HG03045 (cell line): ENCODE results near the gene CLDN2.

Experiments used
- ATAC-seq: cut with Tn5 transposase; IDR thresholded peaks from one replicate; pipeline ENCODE4 v1.9.1; 2021; ENCODE audit warnings: mild to moderate bottlenecking, moderate library complexity; ENCODE audit not compliant: unreplicated experiment

The CLDN2 gene

DNA sequence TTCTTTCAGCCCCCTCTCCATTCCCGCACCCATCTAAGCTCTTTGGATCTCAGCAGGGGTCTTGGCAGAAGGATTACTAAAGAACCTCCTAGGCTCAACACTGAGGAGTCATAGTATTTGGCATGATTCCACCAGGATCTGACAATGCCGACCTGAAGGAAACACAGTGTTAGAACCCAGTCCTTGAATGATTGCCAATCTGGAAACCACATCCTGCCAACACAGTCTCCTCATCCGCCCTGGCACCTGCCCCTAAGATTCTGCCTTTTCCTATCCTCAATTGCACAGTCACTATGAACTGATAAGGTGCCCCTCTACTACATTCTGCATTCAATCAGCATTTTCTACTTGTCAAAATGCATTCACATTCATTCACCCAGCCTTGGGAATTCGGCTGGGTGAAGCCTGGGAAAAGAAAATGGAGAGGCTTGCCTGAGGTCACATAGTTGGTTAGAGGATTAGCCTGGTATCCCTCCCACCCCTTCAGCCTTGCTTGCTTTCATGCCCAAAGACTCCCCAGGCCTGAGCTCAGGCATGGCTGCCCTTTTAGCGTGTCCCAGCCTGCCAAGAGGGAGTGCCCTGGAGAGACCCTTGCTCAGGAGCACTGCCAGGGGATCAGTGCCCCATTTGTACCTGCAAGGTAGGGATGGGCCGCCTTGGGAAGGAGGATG is 2.2 kb upstream of the CLDN2 start:
- ATAC-seq: no peak

DNA sequence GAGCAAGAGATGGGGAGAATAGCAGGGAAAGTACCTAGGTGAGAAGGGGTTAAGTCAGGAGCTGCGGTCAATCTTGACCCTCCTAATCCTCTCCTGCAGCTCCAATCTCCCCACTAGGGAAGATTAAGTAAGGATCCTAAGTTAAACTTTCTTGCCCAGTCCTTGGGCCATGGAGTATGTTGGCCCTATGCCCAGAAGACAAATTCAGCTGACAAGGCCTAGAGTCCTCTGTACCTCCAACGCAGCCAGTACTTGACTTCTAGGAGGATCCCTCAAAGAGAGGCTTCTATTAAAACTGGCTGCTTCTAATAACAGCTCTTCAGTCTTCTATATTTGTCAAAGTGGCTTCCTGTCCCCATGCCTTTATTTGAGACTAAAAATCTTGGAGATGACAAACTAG is 1.4 kb downstream of the CLDN2 start:
- no peak for ATAC-seq

DNA sequence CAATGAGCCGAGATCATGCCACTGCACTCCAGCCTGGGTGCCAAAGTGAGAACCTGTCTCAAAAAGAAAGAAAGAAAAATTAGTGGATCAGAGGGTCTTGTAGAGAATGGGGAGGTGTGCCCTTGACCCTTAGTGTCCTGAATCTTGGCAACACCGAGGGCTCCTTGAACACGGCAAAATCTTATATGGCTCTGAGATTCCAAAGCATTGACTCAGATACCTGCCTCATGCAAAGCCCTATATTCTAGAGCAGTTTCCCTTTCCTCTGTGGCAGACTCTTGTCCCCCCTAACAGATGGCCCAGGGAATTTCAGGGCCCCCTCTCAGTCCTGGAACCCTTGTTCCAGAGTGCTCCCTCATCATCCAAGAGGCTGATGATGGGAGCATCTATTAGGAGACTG is 6.8 kb downstream of the CLDN2 start:
- no peak for ATAC-seq

DNA sequence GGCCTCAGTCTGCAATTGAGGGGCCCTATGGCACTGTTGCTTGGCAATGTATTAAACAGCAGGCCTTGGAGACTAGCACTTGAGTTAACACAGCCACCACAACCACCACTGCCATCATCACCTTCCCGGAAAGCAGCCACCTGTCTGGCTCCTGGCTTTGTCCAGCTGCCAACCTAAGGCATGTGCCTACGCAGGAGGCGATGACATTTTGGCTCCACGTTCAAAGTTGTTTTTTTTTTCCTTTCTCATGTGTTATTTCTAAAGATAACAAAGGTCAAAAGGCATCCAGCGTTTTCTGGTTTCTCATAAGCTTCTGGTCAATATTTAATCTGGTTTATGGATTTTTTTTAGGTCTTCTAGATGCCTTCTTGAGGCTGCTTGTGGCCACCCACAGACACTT is 7.5 kb downstream of the CLDN2 start:
- no peak for ATAC-seq

DNA sequence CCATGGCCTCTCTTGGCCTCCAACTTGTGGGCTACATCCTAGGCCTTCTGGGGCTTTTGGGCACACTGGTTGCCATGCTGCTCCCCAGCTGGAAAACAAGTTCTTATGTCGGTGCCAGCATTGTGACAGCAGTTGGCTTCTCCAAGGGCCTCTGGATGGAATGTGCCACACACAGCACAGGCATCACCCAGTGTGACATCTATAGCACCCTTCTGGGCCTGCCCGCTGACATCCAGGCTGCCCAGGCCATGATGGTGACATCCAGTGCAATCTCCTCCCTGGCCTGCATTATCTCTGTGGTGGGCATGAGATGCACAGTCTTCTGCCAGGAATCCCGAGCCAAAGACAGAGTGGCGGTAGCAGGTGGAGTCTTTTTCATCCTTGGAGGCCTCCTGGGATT is 8.0 kb downstream of the CLDN2 start:
- no peak for ATAC-seq

DNA sequence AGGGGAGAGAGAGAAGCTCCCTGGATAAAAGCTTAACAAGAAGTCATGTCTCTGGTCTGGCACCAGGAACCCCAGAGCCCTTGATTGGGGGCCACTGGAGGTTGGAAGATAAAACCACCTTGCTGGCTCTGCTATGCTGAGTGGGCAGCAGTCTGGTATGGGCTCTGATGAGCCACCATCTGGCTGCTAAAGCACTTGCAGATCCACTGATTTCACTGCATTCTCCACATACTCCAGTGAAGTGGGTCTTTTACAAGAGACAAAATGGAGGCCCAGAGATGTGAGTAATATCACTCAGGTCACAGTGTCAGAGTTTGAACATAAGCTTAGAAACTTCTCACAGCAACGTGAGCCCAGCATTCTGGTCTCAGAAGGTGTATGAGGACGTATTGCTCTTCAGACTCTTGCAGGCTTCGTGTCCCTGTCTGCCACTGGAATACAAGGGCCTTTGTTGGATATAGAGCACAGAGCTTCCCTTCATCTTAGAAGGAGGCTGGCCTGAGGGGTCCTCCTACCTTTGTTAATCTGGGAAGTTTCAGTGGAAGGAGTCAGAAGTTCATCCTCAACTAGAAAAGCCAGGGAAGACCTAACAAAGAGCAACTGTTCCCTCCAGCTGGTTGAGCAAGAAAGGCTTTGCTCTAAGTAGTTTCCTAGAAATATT is 11.8 kb downstream of the CLDN2 start:
- ATAC-seq: no peak

DNA sequence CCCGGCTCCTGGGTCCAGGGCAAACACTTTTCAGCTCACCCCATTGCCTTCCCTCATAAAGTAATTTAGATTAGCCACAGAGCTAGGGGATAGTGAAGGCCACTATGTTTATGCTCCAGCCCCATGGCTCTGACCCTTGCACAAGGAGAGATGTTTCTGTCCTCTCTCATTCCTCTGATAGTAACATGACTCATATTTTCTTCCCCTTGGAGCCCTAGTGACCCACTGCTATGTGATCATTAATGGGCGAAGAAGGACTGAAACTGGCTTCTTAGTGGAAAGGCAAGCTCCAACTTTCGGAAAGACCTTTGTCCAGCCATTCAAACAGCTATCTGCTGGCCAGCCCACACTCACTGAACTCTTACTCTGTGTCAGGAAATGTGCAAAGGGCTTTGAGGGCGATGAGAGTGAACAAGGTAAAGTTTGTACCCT is 12.3 kb downstream of the CLDN2 start:
- no peak for ATAC-seq

DNA sequence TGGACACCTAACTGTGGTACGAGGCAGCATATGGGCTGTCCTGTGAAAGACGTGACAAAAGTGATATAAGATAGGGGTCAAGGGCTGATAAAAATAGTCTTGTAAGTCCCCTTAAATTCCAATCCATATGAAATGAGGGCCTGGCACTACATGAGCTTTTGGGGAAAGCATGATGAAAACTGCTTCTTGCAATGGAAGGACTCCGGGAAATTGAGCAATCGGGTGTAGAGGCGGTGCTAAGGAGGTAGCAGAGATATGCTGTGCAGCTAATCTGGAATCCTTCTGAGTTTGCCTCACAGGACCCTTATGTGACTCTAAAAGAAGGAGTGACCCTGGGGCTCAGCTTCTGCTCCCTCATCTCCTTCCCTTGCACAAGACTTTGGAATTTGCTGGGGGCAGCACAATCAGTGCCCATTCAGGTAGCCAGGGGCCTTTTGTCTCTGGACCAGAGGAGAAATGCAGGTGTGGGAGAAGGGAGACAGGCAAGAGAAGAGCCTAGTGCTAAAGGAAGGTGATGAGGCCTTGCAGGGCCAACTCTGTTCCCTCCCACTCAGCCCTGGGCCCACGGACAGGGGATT is 12.8 kb downstream of the CLDN2 start:
- ATAC-seq: no peak

DNA sequence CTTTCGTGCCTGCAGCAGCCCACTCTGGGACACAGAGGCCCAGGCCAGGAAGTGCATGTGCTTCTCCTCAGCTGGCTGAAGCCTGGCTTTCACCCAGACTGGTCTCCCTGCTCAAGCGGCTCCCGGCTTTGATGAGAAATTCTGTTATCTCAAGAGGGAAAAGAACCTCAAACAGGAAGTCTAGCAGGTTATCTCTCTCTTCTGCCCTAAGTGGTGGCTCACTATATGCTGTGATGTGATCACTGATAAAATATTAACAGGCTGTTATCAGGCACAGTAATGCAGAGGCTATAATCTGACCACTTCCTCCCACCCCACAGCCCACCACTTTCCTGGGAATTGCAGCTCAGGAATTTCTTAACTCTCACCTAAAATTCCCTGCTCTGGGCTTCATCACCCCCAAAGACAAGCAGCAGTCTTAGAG is 13.3 kb downstream of the CLDN2 start:
- ATAC-seq: no peak

DNA sequence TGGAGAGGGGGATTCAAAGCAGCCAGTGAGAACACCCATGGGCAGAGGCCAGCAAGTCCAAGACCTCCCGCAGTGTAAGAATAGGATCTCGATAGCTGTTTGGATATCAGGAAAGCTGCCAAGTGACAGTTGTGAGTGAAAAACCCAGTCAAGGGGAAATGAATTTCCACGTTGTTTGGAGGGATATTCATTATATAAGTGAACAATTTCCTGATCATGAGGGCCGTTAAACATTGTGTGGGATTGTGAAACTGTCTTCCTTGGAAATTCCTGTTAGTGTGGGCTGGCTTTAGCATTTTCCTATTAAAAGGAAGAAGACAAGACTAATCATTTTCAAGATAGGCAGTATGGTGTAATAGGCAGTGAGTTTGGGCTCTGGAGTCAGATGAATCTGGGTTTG is 15.0 kb downstream of the CLDN2 start:
- no peak for ATAC-seq

DNA sequence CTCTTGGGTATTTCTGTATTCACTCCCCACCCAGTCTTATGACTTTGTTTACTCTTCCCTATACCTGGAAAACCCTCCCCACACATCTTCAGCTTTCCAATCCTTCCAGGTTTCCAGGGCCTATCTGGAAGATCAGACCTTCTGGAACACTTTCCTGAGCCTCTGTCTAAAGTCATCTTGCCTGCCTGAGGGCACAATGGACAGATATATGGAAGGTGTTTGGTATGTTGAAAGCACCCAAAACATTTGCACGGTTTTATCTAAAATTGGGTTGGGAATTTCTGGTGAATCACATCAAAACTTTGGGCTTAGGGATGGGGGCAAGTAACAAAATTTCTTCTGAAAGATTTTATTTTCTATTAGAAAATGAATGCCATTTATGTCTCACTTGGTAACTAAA is 16.0 kb downstream of the CLDN2 start:
- ATAC-seq: no peak

DNA sequence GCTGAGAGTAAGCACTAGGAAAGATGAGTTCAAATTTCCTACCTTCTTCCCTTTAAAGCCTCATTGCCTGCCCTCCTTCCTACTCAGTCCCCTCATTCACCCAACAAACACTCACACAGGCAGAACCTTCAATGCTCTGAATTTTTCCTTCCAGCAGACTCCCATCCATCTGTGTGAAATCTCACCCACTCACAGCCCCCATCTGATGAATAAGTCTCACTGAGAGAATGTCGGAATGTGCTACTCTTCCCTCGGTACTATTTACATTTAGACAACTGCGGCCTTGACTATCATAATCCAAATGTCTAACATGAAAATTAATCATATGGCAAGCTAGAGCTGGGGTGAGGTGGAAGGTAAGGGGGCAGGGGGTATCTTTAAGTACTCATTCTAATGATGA is 19.4 kb downstream of the CLDN2 start:
- ATAC-seq: no peak

DNA sequence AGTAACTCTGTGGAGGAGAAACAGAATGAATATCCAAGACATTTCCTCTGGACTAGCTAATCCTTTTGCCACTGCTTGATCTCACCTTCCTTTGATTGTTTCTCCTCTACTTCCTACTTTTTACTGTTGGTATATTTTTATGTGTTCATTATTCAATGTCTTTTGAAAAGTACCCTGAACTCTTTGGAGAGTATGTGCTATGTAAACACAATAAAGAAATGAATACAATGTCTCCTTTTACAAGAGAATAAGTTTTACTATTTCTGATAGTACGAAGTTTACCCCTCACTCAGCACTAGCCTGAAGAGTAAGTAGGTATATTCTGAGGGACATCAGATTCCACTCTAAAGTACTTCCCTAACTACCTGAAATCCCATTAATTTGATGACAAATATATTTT is 19.9 kb downstream of the CLDN2 start:
- ATAC-seq: no peak

DNA sequence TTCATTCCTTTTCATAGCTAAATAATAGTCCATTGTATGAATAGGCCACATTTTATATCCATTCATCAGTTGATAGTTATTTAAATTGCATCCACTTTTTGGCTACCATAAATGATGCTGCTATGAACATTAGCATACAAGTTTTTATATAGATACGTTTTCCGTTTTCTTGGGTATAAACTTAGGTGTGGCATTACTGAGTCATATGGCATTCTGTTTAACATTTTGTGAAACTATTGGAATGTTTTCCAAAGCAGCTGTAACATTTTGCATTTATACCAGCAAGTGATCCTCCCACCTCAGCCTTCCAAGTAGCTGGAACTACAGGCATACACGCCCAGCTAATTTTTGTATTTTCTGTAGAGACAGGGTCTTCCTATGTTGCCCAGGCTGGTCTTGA is 26.3 kb downstream of the CLDN2 start:
- no peak for ATAC-seq

DNA sequence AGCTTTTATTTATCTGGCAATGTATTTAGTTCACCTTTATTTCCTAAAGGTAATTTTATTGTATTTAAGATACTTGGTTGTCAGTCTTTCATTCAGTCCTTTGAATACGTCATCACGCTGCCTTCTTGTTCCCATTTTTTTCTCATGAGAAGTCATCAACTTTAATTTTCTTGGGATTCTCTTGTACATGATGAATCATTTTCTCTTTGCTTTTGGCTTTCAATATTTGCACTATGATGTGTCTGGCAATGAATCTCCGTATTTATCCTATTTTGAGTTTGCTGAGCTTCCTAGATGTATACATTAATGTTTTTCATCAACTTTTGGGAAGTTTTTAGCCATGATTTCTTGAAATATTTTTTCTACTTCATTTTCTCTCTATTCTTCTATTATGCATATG is 28.4 kb downstream of the CLDN2 start:
- ATAC-seq: no peak

DNA sequence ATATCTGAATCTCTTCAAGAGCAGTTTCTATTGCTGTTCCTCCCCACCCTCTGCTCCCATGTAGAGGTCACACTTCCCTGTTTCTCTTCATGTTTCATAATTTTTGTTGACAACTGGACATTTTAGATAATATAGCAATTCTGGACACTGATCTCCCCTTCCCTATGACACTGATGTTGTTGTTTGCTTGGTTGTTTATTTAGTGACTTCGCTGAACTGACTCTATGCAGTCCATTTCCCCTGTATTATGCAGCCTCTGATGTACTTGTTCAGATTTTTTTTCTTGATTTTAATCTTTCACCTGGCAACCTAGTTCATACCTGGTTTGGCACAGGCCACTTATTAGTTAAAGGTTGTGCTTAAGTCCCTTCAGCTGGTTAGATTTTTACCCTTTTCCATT is 29.2 kb downstream of the CLDN2 start:
- no peak for ATAC-seq

DNA sequence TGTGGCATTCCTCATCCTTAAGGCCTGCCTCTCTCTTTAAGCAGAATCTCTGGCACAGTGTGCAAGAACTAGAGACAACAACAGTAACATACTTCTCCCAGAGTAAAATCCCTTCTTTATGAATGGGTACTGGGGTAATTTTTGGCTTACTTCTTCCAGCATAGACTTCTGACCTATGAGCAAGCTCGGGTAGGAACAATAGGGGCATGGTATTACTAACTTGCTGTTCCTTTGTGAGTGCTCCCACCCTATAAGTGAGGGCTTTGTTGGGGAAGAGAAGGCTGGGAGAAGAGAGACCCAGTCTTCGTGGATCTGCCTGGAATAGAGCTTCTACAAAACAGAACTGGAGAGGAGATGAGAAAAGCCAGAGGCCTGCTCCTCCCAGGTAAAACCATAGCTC is 30.2 kb downstream of the CLDN2 start:
- no peak for ATAC-seq

DNA sequence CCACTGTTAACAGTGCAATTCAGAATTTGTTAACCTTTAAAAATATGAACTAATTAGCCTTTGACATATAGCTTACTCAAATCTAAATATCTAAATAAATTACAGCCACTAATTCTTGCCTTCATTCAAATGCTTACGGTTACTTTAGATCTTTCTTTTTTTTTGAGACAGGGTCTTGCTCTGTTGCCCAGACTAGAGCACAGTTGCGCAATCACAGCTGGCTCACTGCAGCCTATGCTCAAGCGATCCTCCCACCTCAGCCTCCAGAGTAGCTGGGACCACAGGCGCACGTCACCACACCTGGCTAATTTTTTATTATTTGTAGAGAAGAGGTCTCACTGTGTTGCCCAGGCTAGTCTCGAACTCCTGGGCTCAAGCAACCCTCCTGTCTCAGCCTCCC is 31.0 kb downstream of the CLDN2 start:
- ATAC-seq: no peak

DNA sequence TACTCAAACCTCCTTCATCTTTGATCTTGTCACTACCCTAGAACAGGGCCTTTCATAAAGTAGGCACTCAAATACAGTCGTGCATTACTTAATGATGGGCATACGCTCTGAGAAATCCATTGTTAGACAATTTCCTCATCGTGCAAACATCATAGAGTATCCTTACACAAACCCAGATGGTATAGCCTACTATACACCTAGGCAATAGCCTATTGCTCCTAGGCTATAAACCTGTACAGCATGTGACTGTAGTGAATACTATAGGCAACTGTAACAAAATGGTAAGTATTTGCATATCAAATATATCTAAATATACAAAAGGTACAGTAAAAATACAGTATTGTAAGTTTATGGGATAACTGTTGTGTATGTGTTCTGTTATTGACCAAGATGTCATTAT is 31.9 kb downstream of the CLDN2 start:
- ATAC-seq: no peak

DNA sequence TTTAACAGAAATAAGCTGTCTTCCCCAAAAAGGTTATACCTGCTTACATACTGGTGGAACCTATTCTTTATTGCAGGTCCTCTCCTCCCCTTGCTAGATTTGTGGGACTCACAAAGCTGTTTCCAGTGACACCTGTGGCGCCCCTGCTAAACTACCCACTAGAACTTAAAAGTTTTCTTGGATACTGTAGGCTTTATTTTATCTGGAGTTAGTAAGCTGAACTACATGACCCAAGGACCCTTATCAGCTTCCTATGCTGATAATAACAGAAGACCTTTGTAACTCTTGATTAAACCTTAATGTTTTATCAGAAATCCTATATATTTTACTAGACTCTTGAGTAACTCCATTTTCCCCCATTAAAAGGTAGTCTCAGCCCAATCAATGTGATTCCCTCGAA is 32.3 kb downstream of the CLDN2 start:
- ATAC-seq: no peak

DNA sequence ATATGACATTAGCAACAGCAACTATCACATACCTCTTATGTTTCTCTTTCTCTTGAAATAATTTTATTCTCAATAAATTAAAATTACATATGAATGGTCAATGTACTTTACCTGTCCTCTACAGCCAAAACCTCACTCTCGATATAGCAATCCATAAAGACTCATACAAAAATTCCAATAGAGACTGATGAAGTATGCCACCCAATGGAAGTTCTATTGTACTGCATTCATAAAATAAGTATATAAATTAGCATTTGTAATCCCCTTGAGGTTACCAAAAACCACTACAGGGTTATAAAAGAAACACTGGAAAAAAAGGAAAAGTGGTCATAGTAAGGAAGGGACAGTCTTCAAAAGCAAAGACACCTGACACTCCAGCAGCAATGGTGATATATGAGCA is 32.8 kb downstream of the CLDN2 start:
- no peak for ATAC-seq

DNA sequence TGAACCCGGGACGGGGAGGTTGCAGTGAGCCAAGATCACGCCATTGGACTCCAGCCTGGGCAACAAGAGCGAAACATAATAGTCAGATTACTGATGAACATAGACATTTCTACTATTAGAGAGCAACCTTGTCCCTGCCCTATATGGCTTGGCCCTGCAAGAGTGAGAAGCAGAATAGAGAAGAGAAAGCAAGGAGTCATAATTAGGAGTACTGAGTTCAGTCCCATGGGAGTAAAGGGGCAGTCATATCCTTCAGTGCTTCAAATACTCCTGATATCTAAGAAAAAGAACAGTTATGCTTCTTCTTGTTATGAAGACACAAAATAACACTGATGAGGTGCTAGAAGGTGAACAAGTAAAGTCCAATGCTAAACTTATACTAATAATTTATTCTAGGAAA is 33.8 kb downstream of the CLDN2 start:
- no peak for ATAC-seq
